GM12878 (cell line): ENCODE measurements around the gene SENP6. TPM values are rescaled to one million over a fixed set of nuclear protein-coding genes. Genes with fewer than 3 reads are reported as not detected.

Experiments
- ATAC-seq: fragments of 200-7000 bp; cut with Tn5 transposase; 3 replicates; pipeline ENCODE4 v1.9.1; 2020; ENCODE audit warnings: mild to moderate bottlenecking, moderate library complexity
- BruUV-seq: library from RNA; stranded (reverse); fragments of 400-500 nt; replicated peaks from 2 replicates; lab custom pipeline; 2021; lab: Mats Ljungman, UMichigan
- CTCF ChIA-PET: fragments of 300-600 bp; sonication (Branson Sonifier 250); formaldehyde crosslinking; extraction: SDS; loops from one replicate; lab custom pipeline; 2021; ENCODE audit warnings: inconsistent platforms; lab: Yijun Ruan, JAX
- POLR2A ChIA-PET: fragments of 350-600 bp; formaldehyde crosslinking; extraction: SDS; loops from one replicate; lab custom pipeline; 2021; ENCODE audit warnings: inconsistent platforms; lab: Charles Lee
- RAD21 ChIA-PET: fragments of 300-600 bp; sonication (Branson Sonifier 250); formaldehyde crosslinking; loops from one replicate; lab custom pipeline; 2023; ENCODE audit warnings: antibody characterized with exemption; ENCODE audit not compliant: unreplicated experiment; lab: Charles Lee
- SMC1A ChIA-PET: fragments of 300-600 bp; sonication (Branson Sonifier 250); formaldehyde crosslinking; loops from one replicate; lab custom pipeline; 2023; ENCODE audit not compliant: unreplicated experiment, uncharacterized antibody; lab: Charles Lee
- DNase-seq: peaks from one replicate; pipeline ENCODE4 v3.0.0-alpha.2; 2011; ENCODE audit warnings: low read depth, low spot score
- FAIRE-seq: peaks from 3 replicates; lab custom pipeline; 2011; peaks lifted over from hg19 to GRCh38; lab: Jason Lieb, UNC
- H2AFZ ChIP-seq: 2 replicates; pipeline ENCODE4 v1.6.0; 2011; ENCODE audit warnings: low read depth, low read length, control low read depth; ENCODE audit not compliant: control insufficient read depth
- H3K27ac ChIP-seq: 2 replicates; pipeline ENCODE4 v1.5.1; 2011; ENCODE audit warnings: control low read depth; ENCODE audit not compliant: control insufficient read depth, insufficient read depth
- H3K27me3 ChIP-seq, 2 experiments: replicated peaks in 1 of 2; 2 replicates each; pipeline versions ENCODE4 v1.6.0 to v1.6.1; 2011; ENCODE audit warnings: low read length in 1 of 2; ENCODE audit not compliant: control insufficient read depth in 2 of 2, insufficient read depth in 2 of 2
- H3K36me3 ChIP-seq, 2 experiments: 2 replicates each; pipeline ENCODE4 v1.5.1; 2011; ENCODE audit warnings: low read length in 1 of 2; ENCODE audit not compliant: control insufficient read depth in 2 of 2, insufficient read depth in 2 of 2
- H3K4me1 ChIP-seq: 2 replicates; pipeline ENCODE4 v1.6.1; 2011; ENCODE audit warnings: mild to moderate bottlenecking, low read length, moderate library complexity, mixed read lengths; ENCODE audit not compliant: control insufficient read depth, insufficient read depth
- H3K4me2 ChIP-seq: 2 replicates; pipeline ENCODE4 v1.6.0; 2011; ENCODE audit warnings: control low read depth; ENCODE audit not compliant: control insufficient read depth, insufficient read depth
- H3K4me3 ChIP-seq: fragments of 200-600 bp; sonication (generic); 2 replicates; pipeline ENCODE4 v1.5.1; 2016
- H3K79me2 ChIP-seq: 2 replicates; pipeline ENCODE4 v1.6.0; 2011; ENCODE audit warnings: low read length; ENCODE audit not compliant: control insufficient read depth, insufficient read depth
- H3K9ac ChIP-seq: 2 replicates; pipeline ENCODE4 v1.8.0; 2011; ENCODE audit warnings: low read length, control low read depth, mixed read lengths; ENCODE audit not compliant: control insufficient read depth, insufficient read depth
- H3K9me3 ChIP-seq: replicated peaks from 3 replicates; pipeline ENCODE4 v1.5.1; 2011; ENCODE audit warnings: mild to moderate bottlenecking, low read length; ENCODE audit not compliant: control insufficient read depth, insufficient read depth
- H4K20me1 ChIP-seq: 2 replicates; pipeline ENCODE4 v1.6.0; 2011; ENCODE audit not compliant: control insufficient read depth, insufficient read depth
- CREB1 ChIP-seq: IDR thresholded peaks from 2 replicates; pipeline ENCODE4 v1.6.1; 2012; ENCODE audit warnings: low read depth, mild to moderate bottlenecking, inconsistent platforms
- CREM ChIP-seq: IDR thresholded peaks from 2 replicates; pipeline ENCODE4 v1.6.1; 2014; ENCODE audit warnings: antibody characterized with exemption, low read depth
- EGR1 ChIP-seq, 2 experiments: IDR thresholded peaks; 1 replicate in 1 of 2; 2 replicates in 1 of 2; pipeline ENCODE4 v1.6.1; 2011 to 2012; ENCODE audit warnings: low read depth in 2 of 2, low read length in 2 of 2, borderline replicate concordance in 1 of 2, mild to moderate bottlenecking in 1 of 2, moderate library complexity in 1 of 2
- ELK1 ChIP-seq: IDR thresholded peaks from 2 replicates; pipeline ENCODE4 v1.6.1; 2012; ENCODE audit warnings: low read depth, low read length, improper control_type of control experiment
- FOXK2 ChIP-seq: fragments of 450-650 bp; IDR thresholded peaks from 2 replicates; pipeline ENCODE4 v1.6.1; 2017; ENCODE audit warnings: mild to moderate bottlenecking, moderate library complexity
- HDAC6 ChIP-seq: fragments of 200-600 bp; sonication (generic); IDR thresholded peaks from one replicate; pipeline ENCODE4 v1.8.0; 2017; ENCODE audit warnings: antibody characterized with exemption; ENCODE audit not compliant: unreplicated experiment
- HDGF ChIP-seq: fragments of 450-650 bp; IDR thresholded peaks from 2 replicates; pipeline ENCODE4 v1.6.1; 2016; ENCODE audit warnings: antibody characterized with exemption
- MEF2B ChIP-seq: fragments of 450-650 bp; IDR thresholded peaks from 2 replicates; pipeline ENCODE4 v1.6.1; 2018; ENCODE audit warnings: mild to moderate bottlenecking, moderate library complexity; ENCODE audit not compliant: partially characterized antibody, poor library complexity, severe bottlenecking
- MTA2 ChIP-seq: fragments of 450-650 bp; IDR thresholded peaks from 2 replicates; pipeline ENCODE4 v1.6.1; 2016; ENCODE audit warnings: low read depth, mild to moderate bottlenecking, moderate library complexity
- POLR2AphosphoS5 ChIP-seq: IDR thresholded peaks from 2 replicates; pipeline ENCODE4 v1.6.1; 2011; ENCODE audit warnings: mild to moderate bottlenecking, low read length, inconsistent platforms
- RB1 ChIP-seq: fragments of 450-650 bp; formaldehyde crosslinking; IDR thresholded peaks from 2 replicates; pipeline ENCODE4 v1.6.1; 2017; ENCODE audit warnings: mild to moderate bottlenecking, borderline replicate concordance
- USF2 ChIP-seq: IDR thresholded peaks from 2 replicates; pipeline ENCODE4 v1.6.1; 2011; ENCODE audit warnings: low read depth, low read length, improper control_type of control experiment, borderline replicate concordance
- ZBTB11 ChIP-seq: fragments of 450-650 bp; formaldehyde crosslinking; IDR thresholded peaks from 2 replicates; pipeline ENCODE4 v1.5.0; 2022; ENCODE audit warnings: mild to moderate bottlenecking, missing genetic modification characterization
- ZNF592 ChIP-seq: fragments of 450-650 bp; IDR thresholded peaks from 2 replicates; pipeline ENCODE4 v1.6.1; 2017; ENCODE audit warnings: mild to moderate bottlenecking, moderate library complexity
- WGBS: methylation state at CpG from one replicate; pipeline ENCODE4 v1.1.6; 2016; ENCODE audit warnings: low lambda C conversion rate; ENCODE audit not compliant: insufficient replicate concordance, insufficient coverage; ENCODE audit errors: missing lambda C conversion rate; 5-methylcytosine and 5-hydroxymethylcytosine counted together
- in situ Hi-C: fragments of 300-500 bp; cut with MboI; formaldehyde crosslinking; loops from 9 replicates; pipeline ENCODE4 v1.14.3; 2018; ENCODE audit warnings: mixed read lengths
- intact Hi-C: fragments of 100-400 bp; cut with micrococcal nuclease; formaldehyde crosslinking; loops from one replicate; pipeline ENCODE4 v1.14.2; 2022; ENCODE audit not compliant: unreplicated experiment
- polyA plus RNA-seq, 11 experiments: library from polyadenylated mRNA; depleted of rRNA in 4 of 11; unstranded in 6 of 11; stranded (reverse) in 5 of 11; fragments of >200 nt; fragmentation: Nextera tagmentation in 4 of 11; fragmentation: Illumina TruSeq in 1 of 11; extraction: Ambion mirVana in 4 of 11; extraction: Trizol in 1 of 11; gene quantifications; 1 replicate in 1 of 11; 2 replicates in 10 of 11; pipeline versions ENCODE4 v1.2.1 to v1.2.3, GENCODE V29; 2011 to 2016; ENCODE audit warnings: inconsistent platforms in 2 of 11, missing spikeins in 2 of 11, low read depth in 1 of 11
- total RNA-seq, 4 experiments: library from RNA; depleted of rRNA in 3 of 4; stranded (reverse); fragments of >200 nt in 3 of 4; fragmentation: Illumina TruSeq in 1 of 4; extraction: Trizol in 1 of 4; gene quantifications; 2 replicates each; pipeline versions ENCODE4 v1.2.1 to v1.2.3, GENCODE V29; 2013 to 2021

Gene SENP6
- total and polyA plus RNA-seq, 10 of the 15 experiments (the other 5 are each of a cell fraction or from before 2014, with no cell fraction given): 10.7 to 70.0 (median 42.3) TPM

GRCh38 chr6:75746221-75746620, 144.5 kb downstream of the SENP6 start:
- no peaks in the 10 kb centered on the region for H3K27me3 ChIP-seq
- no peak overlapping the region for H3K27ac ChIP-seq
- in situ Hi-C loops: no loop called here
- POLR2A ChIA-PET: interaction anchor here (0.7 kb wide), 1 partner anchor 9 kb away, joined by 3 read pairs; no protein-coding TSS in a partner anchor
- no peak overlapping the region for H3K4me3 ChIP-seq
- no peak overlapping the region for H3K9ac ChIP-seq
- no peak for ATAC-seq
- no peak for TF ChIP-seq MEF2B
- no peak for TF ChIP-seq CREM
- no peak for TF ChIP-seq MTA2
- no peak for TF ChIP-seq HDGF
- TF ChIP-seq FOXK2: no peak
- TF ChIP-seq RB1: no peak
- no peak for TF ChIP-seq POLR2AphosphoS5
- no peak for TF ChIP-seq HDAC6
- TF ChIP-seq ZNF592: no peak
- TF ChIP-seq ZBTB11: no peak
- TF ChIP-seq USF2: no peak
- TF ChIP-seq CREB1: no peak
- TF ChIP-seq ELK1: no peak
- no peak for TF ChIP-seq EGR1 (IDR thresholded peaks at IDR 0.05; ENCODE audit: borderline replicate concordance in 1 of 2, low read depth in 2 of 2, low read length in 2 of 2)
- TF ChIP-seq, all 136 proteins: peak for 0
- ChIA-PET SMC1A (interaction anchor here (1.1 to 2.8 kb wide), 3 partner anchors 13 to 137 kb away, joined by 3 to 5 read pairs (median 3); no protein-coding TSS in a partner anchor), RAD21 (no interaction called here), CTCF (no interaction called here)
- no peak overlapping the region for H2AFZ ChIP-seq
- intact Hi-C loops: loop anchor here (5.0 kb wide), 2 partner anchors 144 to 464 kb away; partner anchors contain the start of genes SENP6 and TMEM30A
- H3K79me2 ChIP-seq: no peaks in the 10 kb centered on the region
- no peak for DNase-seq
- 18% methylated on average over 2 of the region's 2 CpGs for whole genome bisulfite sequencing
- peaks cover 6% of the 10 kb centered on the region for H3K4me1 ChIP-seq
- no TSS peak for BruUV-seq
- H4K20me1 ChIP-seq: no peaks in the 10 kb centered on the region
- H3K9me3 ChIP-seq: no peaks in the 10 kb centered on the region
- no peak overlapping the region for H3K4me2 ChIP-seq
- H3K36me3 ChIP-seq: no peaks in the 10 kb centered on the region
- no peak for FAIRE-seq
